H1 (cell line): ENCODE results near the gene HSDL2. TPM values are rescaled to one million over a fixed set of nuclear protein-coding genes. Genes with fewer than 3 reads are reported as not detected.

Source experiments
- BCL11A ChIP-seq, 2 experiments: IDR thresholded peaks; one replicate each; pipeline ENCODE4 v1.6.1; 2011; ENCODE audit warnings: low read depth in 2 of 2, low read length in 2 of 2, mild to moderate bottlenecking in 2 of 2
- KDM4A ChIP-seq: IDR thresholded peaks from one replicate; pipeline ENCODE4 v1.7.1; 2012; ENCODE audit warnings: low read depth, mild to moderate bottlenecking, moderate library complexity, low read length, inconsistent platforms; ENCODE audit not compliant: severe bottlenecking
- RNF2 ChIP-seq: fragments of 200-900, 300-1000 bp; sonication (generic); IDR thresholded peaks from 2 replicates; pipeline ENCODE4 v1.7.1; 2016; ENCODE audit warnings: borderline replicate concordance, low read depth, mild to moderate bottlenecking, antibody characterized with exemption, low read length; ENCODE audit not compliant: poor library complexity, severe bottlenecking; ENCODE audit errors: missing control alignments
- polyA plus RNA-seq, 7 experiments: library from polyadenylated mRNA; depleted of rRNA in 3 of 7; stranded (reverse) in 5 of 7; unstranded in 2 of 7; fragments of >200 nt in 5 of 7; fragments of 200-250 nt in 2 of 7; gene quantifications; 1 replicate in 5 of 7; 2 replicates in 1 of 7; 4 replicates in 1 of 7; pipeline versions ENCODE4 v1.2.1 to v1.2.3, GENCODE V29; 2011 to 2013; ENCODE audit warnings: missing spikeins in 2 of 7, mixed read lengths in 2 of 7
- total RNA-seq: library from RNA; stranded (reverse); fragmentation: NEBNext Ultra II Directional; extraction: Animal tissue kit (Norgen Biotek cat#: 25700); gene quantifications from 2 replicates; pipeline ENCODE4 v1.2.1, GENCODE V29; 2021

Gene HSDL2
- total and polyA plus RNA-seq, 2 of the 8 experiments (the other 6 are each of a cell fraction or from before 2014, with no cell fraction given): 6.6 to 15.4 TPM

DNA sequence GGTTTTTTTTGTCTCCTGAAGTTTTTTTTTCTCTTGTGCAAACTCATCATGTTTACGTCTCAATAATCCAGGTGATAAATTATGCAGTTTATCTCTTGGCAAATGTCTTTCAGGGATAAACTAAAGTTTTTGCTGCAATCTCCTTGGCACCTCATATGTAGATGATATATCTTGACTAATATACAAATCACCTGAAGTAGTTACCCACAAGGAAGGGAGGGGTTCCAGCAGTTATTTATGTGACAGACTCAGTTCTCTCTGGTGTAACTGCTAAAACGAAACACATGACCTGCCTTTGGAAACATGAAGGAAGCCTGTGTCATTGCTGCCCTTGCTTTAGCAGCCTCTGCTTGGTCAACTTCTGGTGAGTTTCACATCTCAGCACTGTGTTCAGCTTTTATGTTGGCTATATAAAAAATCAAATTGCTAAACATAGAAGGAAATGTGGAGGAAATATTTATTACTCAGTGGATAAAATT, 67.4 kb downstream of the HSDL2 start (continued):
- no peak for TF ChIP-seq RNF2
- no peak for TF ChIP-seq BCL11A (IDR thresholded peaks at IDR 0.05; ENCODE audit: low read depth in 2 of 2, low read length in 2 of 2)
- no peak for TF ChIP-seq KDM4A
